B cell (primary cell): ENCODE results near the gene NR4A1. TPM values are rescaled to one million over a fixed set of nuclear protein-coding genes. Genes with fewer than 3 reads are reported as not detected.

ENCODE experiments used
- ATAC-seq: fragments of 200-7000 bp; cut with Tn5 transposase; one replicate; pipeline ENCODE4 v1.10.0; 2021; ENCODE audit warnings: low read depth, mild to moderate bottlenecking, moderate number of reproducible peaks, moderate library complexity
- CTCF ChIA-PET: fragments of 350-600 bp; sonication (Branson Sonifier 250); formaldehyde crosslinking; loops from one replicate; lab custom pipeline; 2021; ENCODE audit warnings: antibody characterized with exemption, inconsistent platforms; lab: Charles Lee
- POLR2A ChIA-PET: fragments of 350-600 bp; sonication (Branson Sonifier 250); formaldehyde crosslinking; loops from one replicate; lab custom pipeline; 2021; ENCODE audit warnings: antibody characterized with exemption; lab: Charles Lee
- DNase-seq: peaks from one replicate; pipeline ENCODE4 v3.0.0; 2013
- H2AFZ ChIP-seq: 2 replicates; pipeline ENCODE4 v1.6.1; 2012; ENCODE audit warnings: mild to moderate bottlenecking, low read depth, low read length; ENCODE audit not compliant: insufficient read depth, poor library complexity, severe bottlenecking
- H3K27ac ChIP-seq, 2 donors: 1 replicate in 1 of 2; 2 replicates in 1 of 2; pipeline ENCODE4 v1.5.1; 2012 to 2013; ENCODE audit warnings: low read length in 2 of 2, mild to moderate bottlenecking in 2 of 2, moderate library complexity in 1 of 2
- H3K27me3 ChIP-seq, 4 experiments: fragments of 200-600 bp in 1 of 4; sonication (generic) in 1 of 4; replicated peaks in 1 of 4; 1 replicate in 2 of 4; 2 replicates in 2 of 4; pipeline versions ENCODE4 v1.6.1 to v1.7.0; 2013 to 2016; ENCODE audit warnings: low read length in 3 of 4, mild to moderate bottlenecking in 2 of 4, mixed read lengths in 1 of 4, moderate library complexity in 1 of 4; ENCODE audit not compliant: insufficient read depth in 4 of 4, control insufficient read depth in 3 of 4; ENCODE audit errors: control extremely low read depth in 1 of 4
- H3K36me3 ChIP-seq, 2 experiments: replicated peaks in 1 of 2; 1 replicate in 1 of 2; 2 replicates in 1 of 2; pipeline versions ENCODE4 v1.6.1 to v1.7.1; 2013; ENCODE audit warnings: low read length in 1 of 2; ENCODE audit not compliant: insufficient read depth in 2 of 2, control insufficient read depth in 1 of 2; ENCODE audit errors: control extremely low read depth in 1 of 2, extremely low read depth in 1 of 2
- H3K4me1 ChIP-seq, 2 donors: fragments of 200-600 bp in 1 of 2; sonication (generic) in 1 of 2; 1 replicate in 1 of 2; 2 replicates in 1 of 2; pipeline versions ENCODE4 v1.5.1 to v1.6.1; 2013 to 2017; ENCODE audit warnings: low read length in 2 of 2; ENCODE audit not compliant: control insufficient read depth in 2 of 2, insufficient read depth in 2 of 2
- H3K4me2 ChIP-seq: replicated peaks from 2 replicates; pipeline ENCODE3; 2012; ENCODE audit warnings: mild to moderate bottlenecking, low read depth, low read length; ENCODE audit not compliant: poor library complexity, severe bottlenecking
- H3K4me3 ChIP-seq, 5 experiments: fragments of 200-600 bp in 1 of 5; sonication (generic) in 1 of 5; 1 replicate in 3 of 5; 2 replicates in 2 of 5; pipeline versions ENCODE4 v1.5.1 to v1.7.0; 2011 to 2016; ENCODE audit warnings: low read length in 4 of 5, mild to moderate bottlenecking in 4 of 5, low read depth in 2 of 5, control low read depth in 1 of 5, moderate library complexity in 1 of 5; ENCODE audit not compliant: insufficient read depth in 1 of 5; ENCODE audit errors: control extremely low read depth in 1 of 5, extremely low read depth in 1 of 5
- H3K79me2 ChIP-seq: fragments of 200-600 bp; sonication (generic); one replicate; pipeline ENCODE4 v1.6.0; 2016; ENCODE audit warnings: low read length; ENCODE audit not compliant: control insufficient read depth, insufficient read depth
- H3K9ac ChIP-seq: fragments of 200-600 bp; sonication (generic); 2 replicates; pipeline ENCODE4 v1.6.1; 2017; ENCODE audit warnings: mild to moderate bottlenecking, low read length, moderate library complexity
- H3K9me3 ChIP-seq, 3 donors: one replicate each; pipeline versions ENCODE4 v1.6.1 to v1.7.1; 2013; ENCODE audit warnings: low read length in 2 of 3; ENCODE audit not compliant: control insufficient read depth in 2 of 3, insufficient read depth in 1 of 3; ENCODE audit errors: control extremely low read depth in 1 of 3
- H4K20me1 ChIP-seq: 2 replicates; pipeline ENCODE4 v1.6.0; 2012; ENCODE audit warnings: mild to moderate bottlenecking, low read length; ENCODE audit not compliant: insufficient read depth, control insufficient read depth, poor library complexity, severe bottlenecking
- H3K27ac Mint-ChIP-seq: one replicate; pipeline ENCODE4 v1.8.0; 2021; ENCODE audit warnings: mixed read lengths
- H3K27me3 Mint-ChIP-seq: one replicate; pipeline ENCODE4 v1.8.0; 2021; ENCODE audit warnings: mixed read lengths
- H3K4me1 Mint-ChIP-seq: one replicate; pipeline ENCODE4 v1.8.0; 2021; ENCODE audit warnings: mixed read lengths
- H3K4me3 Mint-ChIP-seq: one replicate; pipeline ENCODE4 v1.8.0; 2021; ENCODE audit warnings: mixed read lengths
- H3K9me3 Mint-ChIP-seq: one replicate; pipeline ENCODE4 v1.8.0; 2022; ENCODE audit warnings: mixed read lengths; ENCODE audit not compliant: insufficient read depth
- EZH2 ChIP-seq: IDR thresholded peaks from 2 replicates; pipeline ENCODE4 v1.6.1; 2012; ENCODE audit warnings: borderline replicate concordance, low read depth, mild to moderate bottlenecking, moderate library complexity, low read length; ENCODE audit not compliant: insufficient read depth, poor library complexity, severe bottlenecking
- WGBS: methylation state at CpG from one replicate; pipeline ENCODE4 v1.1.5; 2013; ENCODE audit warnings: missing lambda C conversion rate; ENCODE audit not compliant: insufficient coverage; 5-methylcytosine and 5-hydroxymethylcytosine counted together
- intact Hi-C: fragments of 100-400 bp; cut with micrococcal nuclease; formaldehyde crosslinking; loops from one replicate; pipeline ENCODE4 v1.10.0; 2022
- polyA plus RNA-seq: library from polyadenylated mRNA; depleted of rRNA; stranded (reverse); fragments of >200 nt; gene quantifications from 2 replicates; pipeline ENCODE4 v1.2.3, GENCODE V29; 2012
- total RNA-seq, 2 donors: library from RNA; stranded (reverse); fragments of 120-200 nt in 1 of 2; gene quantifications; 1 replicate in 1 of 2; 2 replicates in 1 of 2; pipeline versions ENCODE4 v1.2.3 to v1.2.4, GENCODE V29; 2013 to 2022
- TF ChIP-seq, protein P1 (sequence below): fragments of 200-600 bp; IDR thresholded peaks from one replicate; pipeline ENCODE4 v1.8.0; 2022; ENCODE audit warnings: antibody characterized with exemption, mild to moderate bottlenecking

NR4A1 gene
- total and polyA plus RNA-seq, 2 donors (not counting 1 experiment from before 2014, with no cell fraction given) = 43.2 to 470 TPM

DNA sequence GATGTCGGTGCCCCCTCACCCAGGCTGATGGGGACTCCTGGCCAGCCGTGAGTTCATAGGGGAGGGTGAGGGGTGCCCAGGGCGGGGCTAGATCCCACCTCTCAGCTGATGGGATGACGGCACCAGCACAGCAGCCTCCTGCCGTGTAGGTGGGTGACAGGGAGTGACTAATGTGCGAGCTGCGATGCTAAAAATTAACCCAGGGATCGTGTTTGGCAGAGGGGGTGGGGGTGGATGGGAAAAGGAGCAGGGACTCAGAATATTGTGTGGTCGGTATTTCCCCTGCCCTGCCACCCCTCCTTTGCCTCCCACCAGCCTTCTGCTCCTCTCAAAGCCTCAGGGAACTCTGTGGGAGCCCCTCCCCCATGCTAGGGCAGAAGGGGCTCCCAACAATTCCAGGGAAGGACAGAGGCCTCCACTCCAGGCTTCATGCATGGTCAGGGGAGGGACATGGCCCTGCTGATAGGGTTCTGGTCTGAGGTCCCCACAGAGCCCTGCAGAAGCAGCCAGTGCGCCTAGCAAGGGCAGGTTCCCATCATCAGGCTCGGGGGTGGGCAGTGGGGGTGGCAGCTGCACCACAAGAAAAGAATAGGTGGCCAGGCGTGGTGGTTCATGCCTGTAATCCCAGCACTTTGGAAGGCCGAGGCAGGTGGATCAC, 32.0 kb upstream of the NR4A1 start:
- Histone ChIP-seq H3K4me1 (peaks cover 20 to 34% of the 10 kb centered on the region in 2 donors), H3K36me3 (peaks cover 0 to 9% of the 10 kb centered on the region in 2 experiments), H3K9ac (no peak overlapping the region), H2AFZ (no peak overlapping the region), H3K4me2 (no peak overlapping the region), H4K20me1 (no peaks in the 10 kb centered on the region), H3K27me3 (no peaks in the 10 kb centered on the region), H3K9me3 (no peaks in the 10 kb centered on the region), H3K27ac (no peak overlapping the region), H3K79me2 (no peaks in the 10 kb centered on the region), H3K4me3 (no peak overlapping the region)
- TF ChIP-seq EZH2 = no peak
- TF ChIP-seq, protein P1, sequence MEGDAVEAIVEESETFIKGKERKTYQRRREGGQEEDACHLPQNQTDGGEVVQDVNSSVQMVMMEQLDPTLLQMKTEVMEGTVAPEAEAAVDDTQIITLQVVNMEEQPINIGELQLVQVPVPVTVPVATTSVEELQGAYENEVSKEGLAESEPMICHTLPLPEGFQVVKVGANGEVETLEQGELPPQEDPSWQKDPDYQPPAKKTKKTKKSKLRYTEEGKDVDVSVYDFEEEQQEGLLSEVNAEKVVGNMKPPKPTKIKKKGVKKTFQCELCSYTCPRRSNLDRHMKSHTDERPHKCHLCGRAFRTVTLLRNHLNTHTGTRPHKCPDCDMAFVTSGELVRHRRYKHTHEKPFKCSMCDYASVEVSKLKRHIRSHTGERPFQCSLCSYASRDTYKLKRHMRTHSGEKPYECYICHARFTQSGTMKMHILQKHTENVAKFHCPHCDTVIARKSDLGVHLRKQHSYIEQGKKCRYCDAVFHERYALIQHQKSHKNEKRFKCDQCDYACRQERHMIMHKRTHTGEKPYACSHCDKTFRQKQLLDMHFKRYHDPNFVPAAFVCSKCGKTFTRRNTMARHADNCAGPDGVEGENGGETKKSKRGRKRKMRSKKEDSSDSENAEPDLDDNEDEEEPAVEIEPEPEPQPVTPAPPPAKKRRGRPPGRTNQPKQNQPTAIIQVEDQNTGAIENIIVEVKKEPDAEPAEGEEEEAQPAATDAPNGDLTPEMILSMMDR = no peak
- Mint-ChIP-seq H3K27ac (peak overlapping the region; percentile 46), H3K4me3 (no peak overlapping the region), H3K27me3 (no peaks in the 10 kb centered on the region), H3K9me3 (no peaks in the 10 kb centered on the region), H3K4me1 (peaks cover 44% of the 10 kb centered on the region)
- intact Hi-C loops = no loop called here
- DNase-seq = no peak
- CTCF ChIA-PET = interaction anchor here (0.6 to 32.6 kb wide), 11 partner anchors 8 to 1426 kb away, joined by 3 to 1315 read pairs (median 4); partner anchors contain the start of genes ATG101, SMIM41 and TAMALIN
- 98% methylated on average over 11 of the region's 13 CpGs for WGBS
- POLR2A ChIA-PET = interaction anchor here (0.7 to 4.8 kb wide), 5 partner anchors 9 to 1568 kb away, joined by 4 to 28 read pairs (median 7); partner anchors contain the start of genes NR4A1 and TAMALIN
- ATAC-seq = no peak
